Spleen (tissue), 7 donors: ENCODE data around the gene GBP7.

Experiments used
- POLR2A ChIP-seq, 3 donors: fragments of 450-650 bp; IDR thresholded peaks; one replicate each; pipeline ENCODE4 v1.5.1; 2017; ENCODE audit warnings: antibody characterized with exemption in 3 of 3, mild to moderate bottlenecking in 1 of 3
- POLR2AphosphoS5 ChIP-seq, 3 donors: sonication (generic); formaldehyde crosslinking; IDR thresholded peaks; one replicate each; pipeline ENCODE4 v1.5.1; 2017; ENCODE audit warnings: antibody characterized with exemption in 3 of 3
- TF ChIP-seq, protein P1 (sequence below), 11 experiments: fragments of 200-600 bp in 7 of 11; fragments of 450-650 bp in 4 of 11; sonication (generic) in 4 of 11; IDR thresholded peaks in 8 of 11; conservative IDR thresholded peaks in 3 of 11; 1 replicate in 7 of 11; 2 replicates in 4 of 11; pipeline versions ENCODE4 v1.4.0 to v1.8.0; 2016 to 2021; ENCODE audit warnings: antibody characterized with exemption in 11 of 11, inconsistent platforms in 4 of 11, mild to moderate bottlenecking in 1 of 11
- donor health status: DM: no; HTN: no; CAD: no; lungs with moderate emphysema.
- donor health status: DM: no; HTN: no; CAD: no.
- donor health status: DM: no; HTN: no; CAD: no.

DNA sequence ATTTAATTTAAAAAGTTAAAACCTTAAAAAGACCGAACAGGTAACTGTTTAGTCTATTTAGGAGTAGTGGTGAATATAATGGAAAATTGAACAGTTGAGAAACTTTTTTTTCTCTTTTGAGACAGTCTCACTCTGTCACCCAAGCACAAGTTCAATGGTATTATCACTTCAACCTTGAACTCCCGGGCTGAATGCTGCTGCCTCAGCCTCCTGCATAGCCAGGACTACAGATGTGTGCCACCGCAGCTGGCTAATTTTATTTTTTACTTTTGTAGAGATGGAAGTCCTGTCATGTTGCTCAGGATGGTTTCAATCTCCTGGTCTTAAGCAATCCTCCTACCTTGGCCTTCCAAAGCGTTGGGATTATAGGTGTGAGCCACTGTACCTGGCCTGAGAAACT lies 33.6 kb downstream of the GBP7 start:
- TF ChIP-seq, protein P1, sequence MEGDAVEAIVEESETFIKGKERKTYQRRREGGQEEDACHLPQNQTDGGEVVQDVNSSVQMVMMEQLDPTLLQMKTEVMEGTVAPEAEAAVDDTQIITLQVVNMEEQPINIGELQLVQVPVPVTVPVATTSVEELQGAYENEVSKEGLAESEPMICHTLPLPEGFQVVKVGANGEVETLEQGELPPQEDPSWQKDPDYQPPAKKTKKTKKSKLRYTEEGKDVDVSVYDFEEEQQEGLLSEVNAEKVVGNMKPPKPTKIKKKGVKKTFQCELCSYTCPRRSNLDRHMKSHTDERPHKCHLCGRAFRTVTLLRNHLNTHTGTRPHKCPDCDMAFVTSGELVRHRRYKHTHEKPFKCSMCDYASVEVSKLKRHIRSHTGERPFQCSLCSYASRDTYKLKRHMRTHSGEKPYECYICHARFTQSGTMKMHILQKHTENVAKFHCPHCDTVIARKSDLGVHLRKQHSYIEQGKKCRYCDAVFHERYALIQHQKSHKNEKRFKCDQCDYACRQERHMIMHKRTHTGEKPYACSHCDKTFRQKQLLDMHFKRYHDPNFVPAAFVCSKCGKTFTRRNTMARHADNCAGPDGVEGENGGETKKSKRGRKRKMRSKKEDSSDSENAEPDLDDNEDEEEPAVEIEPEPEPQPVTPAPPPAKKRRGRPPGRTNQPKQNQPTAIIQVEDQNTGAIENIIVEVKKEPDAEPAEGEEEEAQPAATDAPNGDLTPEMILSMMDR (IDR thresholded peaks at IDR 0.05 in 8 of 11, conservative IDR thresholded peaks at IDR 0.05 in 3 of 11): no peak
- TF ChIP-seq POLR2A (IDR thresholded peaks at IDR 0.05): no peak
- no peak for TF ChIP-seq POLR2AphosphoS5 (IDR thresholded peaks at IDR 0.05)
